Keratinocyte (primary cell): ENCODE data around the gene CCM2. TPM values are rescaled to one million over a fixed set of nuclear protein-coding genes. Genes with fewer than 3 reads are reported as not detected.

Experiments used
- DNase-seq: peaks from one replicate; pipeline ENCODE4 v3.0.0-alpha.2; 2011; ENCODE audit warnings: low read depth, missing footprints, low spot score
- FAIRE-seq: peaks from 2 replicates; lab custom pipeline; 2011; peaks lifted over from hg19 to GRCh38; lab: Jason Lieb, UNC
- H2AFZ ChIP-seq: 2 replicates; pipeline ENCODE4 v1.6.0; 2012; ENCODE audit warnings: low read length, control low read depth, inconsistent platforms; ENCODE audit not compliant: control insufficient read depth
- H3K27ac ChIP-seq: 2 replicates; pipeline ENCODE4 v1.5.1; 2011; ENCODE audit warnings: low read length; ENCODE audit not compliant: control insufficient read depth, insufficient read depth
- H3K27me3 ChIP-seq: 3 replicates; pipeline ENCODE4 v1.6.0; 2011; ENCODE audit warnings: low read length; ENCODE audit not compliant: control insufficient read depth, insufficient read depth; ENCODE audit errors: extremely low read depth
- H3K36me3 ChIP-seq, 2 experiments: 2 replicates in 1 of 2; 3 replicates in 1 of 2; pipeline ENCODE4 v1.5.1; 2011; ENCODE audit warnings: low read length in 2 of 2, mild to moderate bottlenecking in 1 of 2; ENCODE audit not compliant: control insufficient read depth in 2 of 2, insufficient read depth in 2 of 2; ENCODE audit errors: extremely low read depth in 1 of 2
- H3K4me1 ChIP-seq: 3 replicates; pipeline ENCODE4 v1.5.1; 2011; ENCODE audit warnings: low read length; ENCODE audit not compliant: control insufficient read depth, insufficient read depth; ENCODE audit errors: extremely low read depth
- H3K4me2 ChIP-seq: 3 replicates; pipeline ENCODE4 v1.6.0; 2011; ENCODE audit warnings: low read depth, low read length; ENCODE audit not compliant: control insufficient read depth, insufficient read depth; ENCODE audit errors: extremely low read depth
- H3K4me3 ChIP-seq, 3 experiments: fragments of 200-600 bp in 1 of 3; sonication (generic) in 1 of 3; 2 replicates in 2 of 3; 3 replicates in 1 of 3; pipeline ENCODE4 v1.5.1; 2011 to 2016; ENCODE audit warnings: low read length in 3 of 3, mild to moderate bottlenecking in 3 of 3, control low read depth in 2 of 3, inconsistent platforms in 1 of 3, low read depth in 1 of 3, mixed read lengths in 1 of 3, mixed run types in 1 of 3, moderate library complexity in 1 of 3; ENCODE audit not compliant: control insufficient read depth in 2 of 3, insufficient read depth in 2 of 3; ENCODE audit errors: extremely low read depth in 1 of 3
- H3K79me2 ChIP-seq: 2 replicates; pipeline ENCODE4 v1.6.0; 2012; ENCODE audit warnings: low read length; ENCODE audit not compliant: control insufficient read depth, insufficient read depth
- H3K9ac ChIP-seq: 3 replicates; pipeline ENCODE4 v1.6.0; 2011; ENCODE audit warnings: low read length; ENCODE audit not compliant: control insufficient read depth, insufficient read depth; ENCODE audit errors: extremely low read depth
- H3K9me1 ChIP-seq: 3 replicates; pipeline ENCODE4 v1.6.0; 2011; ENCODE audit warnings: low read length; ENCODE audit not compliant: control insufficient read depth, insufficient read depth; ENCODE audit errors: extremely low read depth
- H3K9me3 ChIP-seq: 2 replicates; pipeline ENCODE4 v1.5.1; 2012; ENCODE audit warnings: low read depth, low read length; ENCODE audit not compliant: control insufficient read depth
- H4K20me1 ChIP-seq: 3 replicates; pipeline ENCODE4 v1.6.0; 2011; ENCODE audit warnings: low read length; ENCODE audit not compliant: control insufficient read depth, insufficient read depth; ENCODE audit errors: extremely low read depth
- CTCF ChIP-seq, 3 experiments: IDR thresholded peaks in 1 of 3; conservative IDR thresholded peaks in 1 of 3; optimal IDR thresholded peaks in 1 of 3; 2 replicates in 2 of 3; 3 replicates in 1 of 3; pipeline versions ENCODE3 to v1.5.1; 2011; ENCODE audit warnings: low read length in 3 of 3, mild to moderate bottlenecking in 3 of 3, moderate library complexity in 2 of 3, control low read depth in 1 of 3, inconsistent platforms in 1 of 3; ENCODE audit not compliant: insufficient read depth in 2 of 3; ENCODE audit errors: extremely low read depth in 1 of 3
- EZH2 ChIP-seq: IDR thresholded peaks from one replicate; pipeline ENCODE4 v1.6.1; 2012; ENCODE audit warnings: inconsistent platforms, mild to moderate bottlenecking, low read length, moderate library complexity
- dilution Hi-C: fragments of 300-500 bp; cut with MboI; formaldehyde crosslinking; loops from one replicate; pipeline ENCODE4 v1.7.0; 2020; ENCODE audit warnings: low sequenced_read_pairs; ENCODE audit not compliant: extremely low pct_ligation_motif_present
- polyA plus RNA-seq, 5 experiments: library from polyadenylated mRNA; depleted of rRNA in 3 of 5; stranded (reverse) in 3 of 5; stranded (forward) in 1 of 5; unstranded in 1 of 5; fragments of >200 nt; gene quantifications; 1 replicate in 1 of 5; 2 replicates in 3 of 5; 3 replicates in 1 of 5; pipeline versions ENCODE4 v1.2.1 to v1.2.3, GENCODE V29; 2011 to 2012; ENCODE audit warnings: missing spikeins in 2 of 5, low read depth in 1 of 5, low replicate concordance in 1 of 5

Gene CCM2
- polyA plus RNA-seq, 1 donor (not counting 4 experiments of a cell fraction or from before 2014, with no cell fraction given), result 44.8 TPM

GRCh38 chr7:44973610-44974401 is 26.2 kb upstream of the CCM2 start:
- no peaks in the 10 kb centered on the region for H3K9me1 ChIP-seq
- H4K20me1 ChIP-seq, result no peaks in the 10 kb centered on the region
- H3K4me1 ChIP-seq, result peaks cover 12% of the 10 kb centered on the region
- H3K9me3 ChIP-seq, result no peaks in the 10 kb centered on the region
- no peak overlapping the region for H3K4me2 ChIP-seq
- H3K79me2 ChIP-seq, result no peaks in the 10 kb centered on the region
- TF ChIP-seq CTCF (optimal IDR thresholded peaks at IDR 0.05 in 1 of 3, IDR thresholded peaks at IDR 0.05 in 1 of 3, conservative IDR thresholded peaks at IDR 0.05 in 1 of 3; ENCODE audit: extremely low read depth in 1 of 3, insufficient read depth in 2 of 3, low read length in 3 of 3) (peak; percentile 47 to 75 (median 62)), EZH2 (no peak)
- no peak overlapping the region for H3K9ac ChIP-seq
- dilution Hi-C loops, result no loop called here
- no peaks in the 10 kb centered on the region for H3K36me3 ChIP-seq
- DNase-seq (no peak), FAIRE-seq (no peak)
- no peak overlapping the region for H3K4me3 ChIP-seq
- H3K27ac ChIP-seq, result no peak overlapping the region
- H2AFZ ChIP-seq, result no peak overlapping the region
- peaks cover 7% of the 10 kb centered on the region for H3K27me3 ChIP-seq

- no peak overlapping the region for H3K4me3 ChIP-seq
- TF ChIP-seq CTCF (optimal IDR thresholded peaks at IDR 0.05 in 1 of 3, IDR thresholded peaks at IDR 0.05 in 1 of 3, conservative IDR thresholded peaks at IDR 0.05 in 1 of 3; ENCODE audit: extremely low read depth in 1 of 3, insufficient read depth in 2 of 3, low read length in 3 of 3) (no peak), EZH2 (no peak)
- peaks cover 16% of the 10 kb centered on the region for H3K4me1 ChIP-seq
- dilution Hi-C loops, result no loop called here
- no peaks in the 10 kb centered on the region for H3K79me2 ChIP-seq
- no peaks in the 10 kb centered on the region for H3K36me3 ChIP-seq
- H3K9me1 ChIP-seq, result no peaks in the 10 kb centered on the region
- H2AFZ ChIP-seq, result no peak overlapping the region
- no peaks in the 10 kb centered on the region for H4K20me1 ChIP-seq
- no peaks in the 10 kb centered on the region for H3K9me3 ChIP-seq
- H3K4me2 ChIP-seq, result no peak overlapping the region
- H3K27ac ChIP-seq, result no peak overlapping the region
- H3K27me3 ChIP-seq, result peaks cover 7% of the 10 kb centered on the region
- FAIRE-seq (no peak), DNase-seq (no peak)
- no peak overlapping the region for H3K9ac ChIP-seq
Measured at GRCh38 chr7:44974549-44974948, 25.5 kb upstream of the CCM2 start.
